Prostate gland (tissue), 2 donors: ENCODE results near the gene TMEM119. TPM values are rescaled to one million over a fixed set of nuclear protein-coding genes. Genes with fewer than 3 reads are reported as not detected.
"Not testable (repeated sequence)": the region's sequence is repeated elsewhere in the genome, so short reads cannot be mapped to it uniquely, and the experiment has no call there.

Experiments used
- DNase-seq: peaks from one replicate; pipeline ENCODE4 v3.0.0-alpha.2; 2019; ENCODE audit warnings: low spot score
- H3K27ac ChIP-seq, 2 donors: fragments of 200-600 bp; sonication (generic); 2 replicates each; pipeline ENCODE4 v1.5.1; 2017 to 2019
- H3K27me3 ChIP-seq: fragments of 200-600 bp; sonication (generic); replicated peaks from 2 replicates; pipeline ENCODE4 v1.5.1; 2019; ENCODE audit not compliant: insufficient read depth
- H3K36me3 ChIP-seq, 2 donors: fragments of 200-600 bp; sonication (generic); 1 replicate in 1 of 2; 2 replicates in 1 of 2; pipeline versions ENCODE4 v1.5.1 to v1.8.1; 2017 to 2019
- H3K4me1 ChIP-seq: fragments of 200-600 bp; sonication (generic); replicated peaks from 2 replicates; pipeline ENCODE4 v1.5.1; 2019
- H3K4me3 ChIP-seq, 2 donors: fragments of 200-600 bp; sonication (generic); 2 replicates each; pipeline ENCODE4 v1.5.1; 2017 to 2019
- H3K9me3 ChIP-seq: fragments of 200-600 bp; sonication (generic); 2 replicates; pipeline ENCODE4 v1.5.1; 2017
- POLR2A ChIP-seq: fragments of 450-650 bp; IDR thresholded peaks from one replicate; pipeline ENCODE4 v1.6.1; 2016; ENCODE audit warnings: antibody characterized with exemption, mild to moderate bottlenecking
- POLR2AphosphoS5 ChIP-seq: sonication (generic); formaldehyde crosslinking; IDR thresholded peaks from one replicate; pipeline ENCODE4 v1.6.1; 2017; ENCODE audit warnings: antibody characterized with exemption
- WGBS: methylation state at CpG from one replicate; pipeline ENCODE4 v1.1.5; 2018; 5-methylcytosine and 5-hydroxymethylcytosine counted together
- intact Hi-C: fragments of 100-400 bp; cut with DNase I; formaldehyde crosslinking; loops from one replicate; pipeline ENCODE4 v1.14.2; 2022
- total RNA-seq, 2 donors: library from RNA; depleted of rRNA; stranded (reverse); fragments of >200 nt; gene quantifications; one replicate each; pipeline ENCODE4 v1.1.0, GENCODE V29; 2016
- TF ChIP-seq, protein P1 (sequence below), 4 experiments: fragments of 200-600 bp in 2 of 4; fragments of 450-650 bp in 2 of 4; sonication (generic) in 2 of 4; IDR thresholded peaks; 1 replicate in 3 of 4; 2 replicates in 1 of 4; pipeline ENCODE4 v1.5.1; 2016 to 2019; ENCODE audit warnings: antibody characterized with exemption in 4 of 4, mild to moderate bottlenecking in 2 of 4, moderate library complexity in 2 of 4

Gene TMEM119
- total RNA-seq, 2 donors from 2014 or later = 1.7 to 19.1 TPM

DNA sequence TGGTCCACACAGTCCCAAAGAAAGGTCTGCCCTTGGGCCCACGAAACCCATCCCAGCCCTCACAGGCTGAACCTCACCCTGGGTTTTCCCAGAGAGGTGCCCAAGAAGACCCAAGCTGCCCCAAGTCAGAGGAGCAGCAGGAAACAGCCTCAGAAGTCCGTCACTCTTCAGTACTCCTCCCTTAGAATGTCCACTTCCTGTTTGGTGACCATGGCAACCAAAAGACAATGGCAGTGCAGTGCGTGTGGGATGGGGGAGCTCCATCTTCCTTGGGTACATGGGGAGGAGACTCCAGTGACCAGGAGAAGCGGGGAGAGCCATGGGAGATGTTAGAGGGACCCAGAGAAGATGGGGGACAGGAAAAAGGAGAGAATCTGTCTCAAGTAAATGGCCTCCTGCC is 24.5 kb upstream of the TMEM119 start:
- intact Hi-C loops = no loop called here
- peaks cover 3% of the 10 kb centered on the region for H3K4me1 ChIP-seq

DNA sequence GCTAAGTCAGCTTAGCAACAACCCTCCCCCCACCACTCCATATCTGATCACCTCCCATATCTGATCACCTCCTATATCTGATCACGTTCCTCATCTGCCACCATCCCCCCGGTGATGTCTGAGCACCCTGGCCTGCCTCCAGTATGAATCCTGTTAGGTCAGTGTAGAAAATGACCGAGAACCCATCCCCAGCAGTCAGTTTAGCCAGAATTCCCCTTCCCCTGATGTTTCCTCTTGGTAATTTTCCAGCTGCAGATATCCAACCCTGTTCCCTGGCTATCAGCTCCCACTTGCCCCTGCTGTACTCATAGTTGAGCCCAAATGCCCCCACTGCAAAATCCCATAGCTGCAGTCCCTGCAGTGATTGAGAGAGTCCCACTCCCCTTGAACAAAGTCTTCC is 23.3 kb upstream of the TMEM119 start:
- no peak overlapping the region for H3K27ac ChIP-seq
- H3K4me1 ChIP-seq = peaks cover 3% of the 10 kb centered on the region
- 77% methylated on average over 3 of the region's 3 CpGs for WGBS
- H3K4me3 ChIP-seq = no peak overlapping the region
- TF ChIP-seq, protein P1, sequence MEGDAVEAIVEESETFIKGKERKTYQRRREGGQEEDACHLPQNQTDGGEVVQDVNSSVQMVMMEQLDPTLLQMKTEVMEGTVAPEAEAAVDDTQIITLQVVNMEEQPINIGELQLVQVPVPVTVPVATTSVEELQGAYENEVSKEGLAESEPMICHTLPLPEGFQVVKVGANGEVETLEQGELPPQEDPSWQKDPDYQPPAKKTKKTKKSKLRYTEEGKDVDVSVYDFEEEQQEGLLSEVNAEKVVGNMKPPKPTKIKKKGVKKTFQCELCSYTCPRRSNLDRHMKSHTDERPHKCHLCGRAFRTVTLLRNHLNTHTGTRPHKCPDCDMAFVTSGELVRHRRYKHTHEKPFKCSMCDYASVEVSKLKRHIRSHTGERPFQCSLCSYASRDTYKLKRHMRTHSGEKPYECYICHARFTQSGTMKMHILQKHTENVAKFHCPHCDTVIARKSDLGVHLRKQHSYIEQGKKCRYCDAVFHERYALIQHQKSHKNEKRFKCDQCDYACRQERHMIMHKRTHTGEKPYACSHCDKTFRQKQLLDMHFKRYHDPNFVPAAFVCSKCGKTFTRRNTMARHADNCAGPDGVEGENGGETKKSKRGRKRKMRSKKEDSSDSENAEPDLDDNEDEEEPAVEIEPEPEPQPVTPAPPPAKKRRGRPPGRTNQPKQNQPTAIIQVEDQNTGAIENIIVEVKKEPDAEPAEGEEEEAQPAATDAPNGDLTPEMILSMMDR (IDR thresholded peaks at IDR 0.05) = no peak
- TF ChIP-seq POLR2AphosphoS5 (no peak), POLR2A (no peak)
- DNase-seq = no peak
- no peaks in the 10 kb centered on the region for H3K9me3 ChIP-seq
- no peaks in the 10 kb centered on the region for H3K36me3 ChIP-seq
- H3K27me3 ChIP-seq = no peaks in the 10 kb centered on the region
- intact Hi-C loops = no loop called here

More for the DNA sequence above, 24.5 kb upstream of the TMEM119 start:
- TF ChIP-seq POLR2AphosphoS5 = no peak
- TF ChIP-seq, protein P1 (IDR thresholded peaks at IDR 0.05) = no peak
- TF ChIP-seq POLR2A = no peak
- no peak overlapping the region for H3K27ac ChIP-seq
- H3K36me3 ChIP-seq = no peaks in the 10 kb centered on the region
- no peaks in the 10 kb centered on the region for H3K9me3 ChIP-seq
- no peak for DNase-seq
- no peaks in the 10 kb centered on the region for H3K27me3 ChIP-seq
- WGBS = 56% methylated on average over 4 of the region's 4 CpGs
- H3K4me3 ChIP-seq = no peak overlapping the region

DNA sequence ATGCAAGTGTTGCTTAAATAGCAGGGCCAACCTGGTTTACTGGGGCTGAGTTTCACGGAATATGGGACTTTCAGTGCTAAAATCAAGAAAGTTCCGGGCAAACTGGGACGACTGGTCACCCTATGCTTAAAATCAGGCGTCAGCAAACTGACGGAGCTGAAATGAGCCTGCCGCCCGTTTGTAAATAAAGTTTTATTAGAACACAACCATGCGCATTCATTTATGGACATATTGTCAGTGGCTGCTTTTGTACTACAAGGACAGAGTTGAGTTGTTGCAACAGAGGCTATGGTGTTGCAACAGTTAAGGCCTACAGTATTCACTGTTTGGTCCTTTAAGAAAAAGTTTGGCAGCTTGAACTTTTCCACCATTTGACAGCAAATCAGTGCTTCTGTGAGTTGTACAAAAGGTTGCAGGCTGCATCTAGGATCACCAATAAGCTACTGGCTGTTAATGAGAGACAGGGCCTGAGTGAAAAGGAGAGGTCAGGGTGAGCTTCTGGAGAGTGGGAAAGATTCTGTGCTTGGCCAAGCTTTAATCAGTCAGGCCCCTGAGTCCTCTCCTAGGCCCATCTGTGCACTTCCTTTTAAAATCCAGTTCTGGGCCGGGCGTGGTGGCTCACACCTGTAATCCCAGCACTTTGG is 22.5 kb upstream of the TMEM119 start:
- intact Hi-C loops = no loop called here
- Histone ChIP-seq H3K36me3 (no peaks in the 10 kb centered on the region), H3K4me1 (no peaks in the 10 kb centered on the region), H3K27ac (no peak overlapping the region), H3K9me3 (no peaks in the 10 kb centered on the region), H3K27me3 (no peaks in the 10 kb centered on the region), H3K4me3 (no peak overlapping the region)
- DNase-seq = no peak
- TF ChIP-seq POLR2AphosphoS5 = no peak
- TF ChIP-seq, protein P1 (IDR thresholded peaks at IDR 0.05) = no peak
- no peak for TF ChIP-seq POLR2A
- 91% methylated on average over 10 of the region's 10 CpGs for WGBS

DNA sequence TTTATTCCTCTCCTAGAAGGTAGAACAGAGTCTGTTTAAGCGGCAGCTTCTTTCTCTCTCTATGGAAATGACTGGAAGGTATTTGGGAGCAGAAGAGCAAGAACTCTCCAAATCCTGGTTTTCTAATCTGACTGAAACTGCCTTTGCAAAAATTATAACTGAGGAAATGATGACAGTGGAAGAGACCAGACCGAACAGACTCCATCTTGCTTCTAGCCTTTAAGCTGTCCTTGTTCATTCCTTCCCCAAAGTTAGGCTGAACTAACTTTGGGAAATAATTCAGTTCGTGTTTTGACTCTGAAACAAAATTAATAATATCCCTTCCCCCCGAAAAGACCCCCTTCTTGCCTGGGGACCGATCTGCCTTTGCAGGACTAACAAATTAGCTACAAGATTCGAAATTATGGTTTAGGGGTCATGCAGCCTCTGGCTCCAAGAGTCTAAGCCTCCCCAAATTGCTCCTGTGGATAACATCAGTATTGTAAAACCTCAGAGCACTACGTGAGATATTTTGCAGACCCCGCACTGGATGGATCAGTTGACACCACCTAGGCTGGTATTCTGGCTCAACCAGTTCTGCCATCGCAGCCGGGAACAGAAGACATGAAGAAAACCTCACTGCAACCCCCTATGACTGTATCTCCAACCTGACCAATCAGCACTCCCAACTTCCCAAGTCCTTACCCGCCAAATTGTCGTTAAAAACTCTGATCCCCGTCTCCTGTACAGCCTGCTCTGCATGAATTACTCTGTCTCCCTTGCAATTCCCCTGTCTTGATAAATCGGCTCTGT is 21.7 kb upstream of the TMEM119 start:
- TF ChIP-seq, protein P1 (IDR thresholded peaks at IDR 0.05) = no peak
- no peak for TF ChIP-seq POLR2AphosphoS5
- no peak for TF ChIP-seq POLR2A
- WGBS = 46% methylated on average over 14 of the region's 14 CpGs
- no peak overlapping the region for H3K4me3 ChIP-seq
- no peak for DNase-seq
- intact Hi-C loops = loop anchor here (2.0 kb wide), 1 partner anchor 55 kb away; no protein-coding TSS in a partner anchor
- H3K9me3 ChIP-seq = no peaks in the 10 kb centered on the region
- no peaks in the 10 kb centered on the region for H3K36me3 ChIP-seq
- no peaks in the 10 kb centered on the region for H3K4me1 ChIP-seq
- no peaks in the 10 kb centered on the region for H3K27me3 ChIP-seq
- H3K27ac ChIP-seq = no peak overlapping the region

DNA sequence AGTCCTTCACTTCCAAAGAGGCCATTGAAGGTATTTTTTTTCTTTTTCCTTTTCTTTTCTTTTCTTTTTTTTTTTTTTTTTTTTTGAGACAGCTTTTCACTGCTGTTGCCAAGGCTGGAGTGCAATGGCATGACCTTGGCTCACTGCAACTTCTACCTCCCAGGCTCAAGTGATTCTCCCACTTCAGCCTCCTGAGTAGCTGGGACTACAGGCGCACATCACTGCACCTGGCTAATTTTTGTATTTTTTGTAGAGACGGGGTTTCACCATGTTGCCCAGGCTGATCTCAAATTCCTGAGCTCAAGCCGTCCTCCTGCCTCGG is 21.0 kb upstream of the TMEM119 start:
- not testable (repeated sequence) for H3K4me3 ChIP-seq, H3K27ac ChIP-seq, H3K4me1 ChIP-seq, H3K27me3 ChIP-seq, H3K9me3 ChIP-seq, DNase-seq, H3K36me3 ChIP-seq
- intact Hi-C loops = loop anchor here (2.0 kb wide), 1 partner anchor 54 kb away; no protein-coding TSS in a partner anchor
- 83% methylated on average over 4 of the region's 4 CpGs for WGBS
